A673 (cell line): Measurements from ENCODE around the gene EXOG. TPM values are rescaled to one million over a fixed set of nuclear protein-coding genes. Genes with fewer than 3 reads are reported as not detected.
A peak's percentile ranks its signal among the peaks of the same experiment; 100 is the strongest.

Experiments
- BruUV-seq: library from RNA; stranded (reverse); fragments of 400-500 nt; replicated peaks from 2 replicates; lab custom pipeline; 2021; lab: Mats Ljungman, UMichigan
- CTCF ChIA-PET: fragments of 300-600 bp; sonication (Branson Sonifier 250); formaldehyde crosslinking; loops from one replicate; lab custom pipeline; 2022; ENCODE audit warnings: antibody characterized with exemption; lab: Charles Lee
- POLR2A ChIA-PET: fragments of 300-600 bp; sonication (Branson Sonifier 250); formaldehyde crosslinking; loops from one replicate; lab custom pipeline; 2022; ENCODE audit warnings: antibody characterized with exemption; ENCODE audit not compliant: low non-redundant PET; lab: Charles Lee
- DNase-seq: peaks from one replicate; pipeline ENCODE4 v3.0.0-alpha.2; 2015; ENCODE audit warnings: low spot score
- H3K27ac ChIP-seq: fragments of 200-600 bp; sonication (generic); 2 replicates; pipeline ENCODE4 v1.5.1; 2016; ENCODE audit warnings: mixed run types, low read depth, mild to moderate bottlenecking, mixed read lengths, antibody characterized with exemption, low read length; ENCODE audit not compliant: poor library complexity, severe bottlenecking
- H3K27me3 ChIP-seq: fragments of 200-600 bp; sonication (generic); replicated peaks from 2 replicates; pipeline ENCODE4 v1.6.1; 2017; ENCODE audit warnings: mixed run types, low read depth, mild to moderate bottlenecking, mixed read lengths, antibody characterized with exemption, low read length; ENCODE audit not compliant: insufficient read depth, poor library complexity
- H3K36me3 ChIP-seq: fragments of 200-600 bp; sonication (generic); 2 replicates; pipeline ENCODE4 v1.6.1; 2016; ENCODE audit warnings: mixed run types, mild to moderate bottlenecking, mixed read lengths, antibody characterized with exemption, low read length; ENCODE audit not compliant: insufficient read depth, poor library complexity, severe bottlenecking
- H3K4me1 ChIP-seq: fragments of 200-600 bp; sonication (generic); 2 replicates; pipeline ENCODE4 v1.6.1; 2017; ENCODE audit warnings: mixed run types, mild to moderate bottlenecking, mixed read lengths, antibody characterized with exemption, low read length; ENCODE audit not compliant: insufficient read depth, poor library complexity, severe bottlenecking
- H3K4me3 ChIP-seq: fragments of 200-600 bp; sonication (generic); 2 replicates; pipeline ENCODE4 v1.5.1; 2016; ENCODE audit warnings: low read depth, mixed run types, mild to moderate bottlenecking, mixed read lengths, low read length; ENCODE audit not compliant: poor library complexity, severe bottlenecking
- H3K9me3 ChIP-seq: fragments of 200-600 bp; sonication (generic); 2 replicates; pipeline ENCODE4 v1.6.1; 2016; ENCODE audit warnings: mixed run types, low read depth, mild to moderate bottlenecking, mixed read lengths, antibody characterized with exemption, low read length; ENCODE audit not compliant: poor library complexity, severe bottlenecking
- EZH2 ChIP-seq: fragments of 200-600 bp; sonication (generic); IDR thresholded peaks from 2 replicates; pipeline ENCODE4 v1.6.1; 2017; ENCODE audit warnings: borderline replicate concordance, low read depth, mild to moderate bottlenecking, mixed read lengths, antibody characterized with exemption, low read length; ENCODE audit not compliant: poor library complexity, severe bottlenecking
- intact Hi-C: fragments of 100-400 bp; cut with micrococcal nuclease; formaldehyde crosslinking; loops from one replicate; pipeline ENCODE4 v1.10.0; 2022; ENCODE audit not compliant: unreplicated experiment
- total RNA-seq: library from RNA; stranded (reverse); gene quantifications from 2 replicates; pipeline ENCODE4 v1.2.3, GENCODE V29; 2021
- TF ChIP-seq, protein P1 (sequence below): fragments of 300-800, 200-600 bp; sonication (generic); conservative IDR thresholded peaks from 2 replicates; pipeline ENCODE4 v1.5.1; 2017; ENCODE audit warnings: low read depth, mild to moderate bottlenecking, antibody characterized with exemption, low read length, moderate library complexity, mixed read lengths

The EXOG gene
- total RNA-seq, 1 experiment from 2014 or later, result 12.4 TPM

DNA sequence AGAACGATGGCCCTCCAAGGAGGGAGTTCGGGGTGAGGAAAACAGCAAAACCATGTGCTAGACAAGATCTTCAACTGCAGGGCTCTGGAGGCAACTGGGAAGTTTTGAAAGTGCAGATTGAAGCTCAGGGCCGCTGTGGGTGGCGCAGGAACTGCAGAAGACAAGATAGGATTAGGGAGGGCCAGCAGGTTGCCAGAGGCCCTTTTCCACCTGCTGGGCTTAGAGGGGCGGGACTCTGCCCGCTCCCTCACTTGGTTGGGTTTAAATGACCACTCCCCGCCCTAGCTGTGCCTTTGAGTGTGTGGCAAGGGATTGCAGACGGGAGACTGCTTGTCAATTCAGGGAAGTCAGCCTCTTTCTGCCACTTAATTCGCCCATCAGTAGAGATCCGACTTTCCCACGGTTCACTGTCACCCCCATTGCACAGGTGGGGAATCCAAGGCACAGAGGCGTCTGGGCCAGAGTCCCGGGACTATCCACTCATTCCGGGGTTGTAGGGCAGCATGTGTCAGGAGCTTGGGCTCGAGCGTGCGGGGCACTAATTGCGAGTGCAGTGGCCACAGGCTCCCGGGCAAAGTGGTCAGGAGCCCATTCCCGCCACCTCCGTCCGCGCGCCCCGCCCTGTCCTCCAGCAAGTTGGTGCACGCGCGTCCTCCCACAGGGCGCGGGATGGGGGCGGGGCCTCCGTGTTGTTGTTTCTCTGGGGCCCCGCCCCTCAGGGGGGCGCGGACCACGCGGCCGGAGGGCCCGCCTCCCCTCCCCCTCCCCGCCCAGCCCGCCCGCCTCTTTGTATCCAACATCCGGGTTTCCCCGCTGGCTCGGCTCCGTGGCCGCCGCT is 42.8 kb upstream of the EXOG start, which contains the start of gene ACVR2B:
Gene ACVR2B, plus strand, starts transcription at position 816 of the 838 bp plus-strand sequence. CDS start 433 bp downstream, outside the sequence.
- H3K4me1 ChIP-seq, result no peaks in the 10 kb centered on the region

GRCh38 chr3:38453913-38454177 is 42.3 kb upstream of the EXOG start:
- H3K27ac ChIP-seq, result peak overlapping the region; percentile 87

More for the DNA sequence above, 42.8 kb upstream of the EXOG start, which contains the start of gene ACVR2B:
- Histone ChIP-seq H3K9me3 (no peaks in the 10 kb centered on the region), H3K4me3 (peak within 1 kb of the TSS; percentile 63), H3K36me3 (no peaks in the 10 kb centered on the region), H3K27me3 (no peaks in the 10 kb centered on the region), H3K27ac (peak within 1 kb of the TSS; percentile 87)
- intact Hi-C loops, result no loop called here
- peak; percentile 79 for DNase-seq
- POLR2A ChIA-PET, result no interaction called here
- TF ChIP-seq, protein P1, sequence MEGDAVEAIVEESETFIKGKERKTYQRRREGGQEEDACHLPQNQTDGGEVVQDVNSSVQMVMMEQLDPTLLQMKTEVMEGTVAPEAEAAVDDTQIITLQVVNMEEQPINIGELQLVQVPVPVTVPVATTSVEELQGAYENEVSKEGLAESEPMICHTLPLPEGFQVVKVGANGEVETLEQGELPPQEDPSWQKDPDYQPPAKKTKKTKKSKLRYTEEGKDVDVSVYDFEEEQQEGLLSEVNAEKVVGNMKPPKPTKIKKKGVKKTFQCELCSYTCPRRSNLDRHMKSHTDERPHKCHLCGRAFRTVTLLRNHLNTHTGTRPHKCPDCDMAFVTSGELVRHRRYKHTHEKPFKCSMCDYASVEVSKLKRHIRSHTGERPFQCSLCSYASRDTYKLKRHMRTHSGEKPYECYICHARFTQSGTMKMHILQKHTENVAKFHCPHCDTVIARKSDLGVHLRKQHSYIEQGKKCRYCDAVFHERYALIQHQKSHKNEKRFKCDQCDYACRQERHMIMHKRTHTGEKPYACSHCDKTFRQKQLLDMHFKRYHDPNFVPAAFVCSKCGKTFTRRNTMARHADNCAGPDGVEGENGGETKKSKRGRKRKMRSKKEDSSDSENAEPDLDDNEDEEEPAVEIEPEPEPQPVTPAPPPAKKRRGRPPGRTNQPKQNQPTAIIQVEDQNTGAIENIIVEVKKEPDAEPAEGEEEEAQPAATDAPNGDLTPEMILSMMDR, result no peak
- no peak for TF ChIP-seq EZH2
- CTCF ChIA-PET, result no interaction called here
- no TSS peak for BruUV-seq

DNA sequence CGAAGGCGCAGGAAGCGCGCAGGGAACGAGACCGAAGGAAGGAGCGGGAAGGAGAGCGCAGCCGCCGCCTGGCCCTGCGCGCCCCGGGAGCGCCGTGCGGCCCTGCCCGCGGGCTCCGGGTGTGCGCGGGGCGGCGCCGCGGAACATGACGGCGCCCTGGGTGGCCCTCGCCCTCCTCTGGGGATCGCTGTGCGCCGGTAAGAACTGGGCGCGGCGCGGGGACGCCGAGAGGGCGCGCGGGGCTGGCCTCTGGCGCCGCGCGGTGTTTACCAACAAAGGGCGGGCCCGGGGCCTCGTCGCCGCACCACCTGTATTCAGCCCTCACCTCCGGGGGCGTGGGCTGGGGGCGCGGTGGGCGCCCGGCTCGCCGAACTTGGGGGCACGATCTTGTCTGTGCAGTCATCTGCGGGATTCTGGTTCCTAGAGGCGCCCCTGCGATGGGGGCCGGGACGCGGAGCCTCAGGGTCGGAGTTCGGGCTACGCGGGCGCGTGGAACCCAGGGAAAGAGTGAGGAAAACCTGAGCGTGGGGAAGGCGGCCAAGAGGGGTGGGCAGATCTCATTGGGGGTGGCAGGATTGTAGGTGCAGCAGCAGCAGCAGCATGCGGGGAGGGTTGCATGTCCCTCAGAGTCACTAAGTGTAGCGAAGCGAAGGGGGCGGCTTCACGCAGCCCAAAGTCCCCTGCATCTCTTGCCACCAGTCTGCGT is 41.8 kb upstream of the EXOG start:
- no peak for TF ChIP-seq EZH2
- TF ChIP-seq, protein P1, result no peak
- Histone ChIP-seq H3K36me3 (no peaks in the 10 kb centered on the region), H3K4me3 (peak overlapping the region; percentile 63), H3K27ac (peak overlapping the region; percentile 87), H3K27me3 (no peaks in the 10 kb centered on the region), H3K9me3 (no peaks in the 10 kb centered on the region), H3K4me1 (no peaks in the 10 kb centered on the region)
- CTCF ChIA-PET, result no interaction called here
- POLR2A ChIA-PET, result no interaction called here
- BruUV-seq, result no TSS peak
- DNase-seq, result peak; percentile 5
- intact Hi-C loops, result no loop called here

More at GRCh38 chr3:38453913-38454177, 42.3 kb upstream of the EXOG start:
- CTCF ChIA-PET, result no interaction called here
- H3K36me3 ChIP-seq, result no peaks in the 10 kb centered on the region
- no peaks in the 10 kb centered on the region for H3K27me3 ChIP-seq
- H3K9me3 ChIP-seq, result no peaks in the 10 kb centered on the region
- POLR2A ChIA-PET, result no interaction called here
- H3K4me1 ChIP-seq, result no peaks in the 10 kb centered on the region
- BruUV-seq, result no TSS peak
- intact Hi-C loops, result no loop called here
- TF ChIP-seq, protein P1, result no peak
- no peak for TF ChIP-seq EZH2
- no peak for DNase-seq
- H3K4me3 ChIP-seq, result peak overlapping the region; percentile 63
